Ramos (cell line): ENCODE measurements around the gene PIK3R3.

Source experiments
- in situ Hi-C: fragments of 300-500 bp; cut with MboI; formaldehyde crosslinking; loops from one replicate; pipeline ENCODE4 v1.14.3; 2022; ENCODE audit warnings: low sequenced_read_pairs; ENCODE audit not compliant: unreplicated experiment

The PIK3R3 gene

DNA sequence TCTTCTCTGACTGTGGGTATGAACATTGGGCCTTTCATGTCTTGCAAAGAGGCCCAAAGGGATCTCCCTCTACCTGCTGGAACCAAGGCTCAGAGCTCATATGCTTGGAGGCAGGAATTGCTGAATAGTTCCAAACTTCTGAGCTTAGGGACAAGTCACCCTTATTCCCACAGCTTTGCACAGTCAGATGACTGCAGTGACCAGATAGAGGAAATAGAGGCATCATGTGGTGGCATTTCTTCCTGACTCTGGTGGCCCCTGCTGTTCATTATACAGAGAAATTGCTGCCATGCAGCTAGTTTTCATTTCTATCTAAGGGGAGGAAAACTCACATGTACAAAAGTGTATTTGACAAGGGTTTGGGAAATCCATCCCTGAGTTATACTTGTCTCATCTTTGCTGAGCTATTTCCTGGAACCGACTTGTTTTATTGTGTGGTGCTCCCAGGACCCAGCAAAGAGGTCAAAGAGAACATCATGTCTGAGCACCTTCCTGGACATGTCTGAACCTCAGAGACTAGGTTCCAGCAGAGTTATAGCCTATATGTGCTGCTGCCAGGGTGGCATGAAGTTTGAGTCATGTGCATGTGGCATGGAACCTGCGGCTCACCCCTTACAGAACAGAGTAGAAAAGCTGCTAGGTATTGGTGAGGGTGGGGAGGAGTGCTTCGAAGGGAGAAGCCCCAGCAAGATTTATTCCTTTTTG, 131.2 kb downstream of the PIK3R3 start:
- in situ Hi-C loops: no loop called here

DNA sequence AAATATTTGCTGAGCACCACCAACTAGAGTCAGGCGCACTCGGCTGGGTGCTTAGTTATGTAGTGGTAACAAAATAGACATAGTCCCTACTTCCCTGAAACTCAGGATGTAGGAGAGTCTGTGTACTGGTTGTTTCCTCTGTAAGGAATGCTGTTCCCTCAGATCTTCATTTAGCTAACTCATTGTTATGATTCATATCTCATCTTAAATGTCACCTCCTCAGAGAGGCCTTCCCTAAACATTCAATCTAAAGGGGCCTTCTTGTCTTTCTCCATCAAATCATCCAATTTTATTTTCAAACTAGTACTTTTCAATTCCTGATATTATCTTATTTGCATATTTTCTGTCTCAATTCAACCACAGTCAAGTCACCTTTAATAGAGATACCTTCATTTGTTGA, 132.9 kb downstream of the PIK3R3 start:
- in situ Hi-C loops: no loop called here

DNA sequence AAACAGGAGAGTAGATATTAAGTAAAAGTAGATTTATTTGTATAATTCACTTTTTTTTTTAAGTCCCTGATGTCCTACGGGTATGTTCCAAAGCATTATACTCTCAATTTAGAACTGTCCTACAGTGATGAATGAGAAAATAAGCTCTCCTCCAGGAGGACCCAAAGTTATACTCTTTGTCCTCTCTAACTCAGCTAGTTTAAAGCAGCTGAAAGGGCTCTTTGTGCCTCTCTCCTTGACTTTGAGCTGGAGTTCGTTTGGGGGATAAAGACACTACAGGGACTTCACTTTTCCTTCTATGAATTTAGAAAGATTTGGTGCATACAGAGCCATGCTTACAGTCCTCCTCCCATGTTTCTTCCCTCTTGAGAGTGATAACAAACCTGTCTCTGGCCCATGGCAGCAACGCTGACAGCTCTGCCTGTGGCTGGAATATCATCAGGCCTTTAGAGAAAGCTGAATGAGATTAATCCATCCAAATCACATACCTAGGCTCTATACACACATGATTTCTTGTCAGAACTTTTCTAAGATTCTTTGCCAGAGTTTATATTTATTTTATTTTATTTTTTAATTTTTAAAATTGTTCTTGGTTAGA, 134.3 kb downstream of the PIK3R3 start:
- in situ Hi-C loops: no loop called here

DNA sequence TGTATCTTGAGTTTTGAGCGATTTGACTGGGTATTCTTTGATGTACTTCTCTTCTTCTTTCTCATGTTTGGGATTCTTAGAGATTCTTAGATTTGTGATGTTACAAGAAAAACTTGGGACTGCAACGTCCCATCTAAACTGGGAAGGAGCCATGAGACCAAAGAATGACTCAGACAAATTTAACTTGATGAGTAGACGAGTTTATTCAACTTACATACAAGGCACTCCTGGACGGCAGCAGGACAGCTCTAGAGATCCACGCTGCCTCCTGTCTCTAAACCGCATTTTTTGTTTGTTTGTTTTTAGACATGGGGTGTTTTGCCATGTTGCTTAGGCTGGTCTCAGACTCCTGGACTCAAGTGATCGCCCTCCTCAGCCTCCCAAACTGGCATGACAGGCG, 137.1 kb downstream of the PIK3R3 start:
- in situ Hi-C loops: no loop called here

DNA sequence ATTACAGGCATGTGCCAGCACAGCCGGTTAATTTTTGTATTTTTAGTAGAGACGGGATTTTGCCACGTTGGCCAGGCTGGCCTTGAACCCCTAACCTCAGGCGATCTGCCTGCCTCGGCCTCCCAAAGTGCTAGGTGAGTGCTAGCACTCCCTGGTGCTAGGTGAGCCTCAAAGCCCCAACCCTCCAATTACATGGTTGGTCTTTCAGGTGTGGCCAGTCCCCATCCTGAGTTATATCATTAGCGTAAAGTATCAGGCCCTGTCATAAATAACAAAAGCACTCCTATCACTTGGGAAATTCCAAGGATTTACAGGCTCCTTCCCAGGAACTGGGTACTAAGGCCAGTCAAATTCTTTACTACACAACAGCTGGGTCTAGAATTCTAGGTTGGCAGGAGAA, 138.0 kb downstream of the PIK3R3 start:
- in situ Hi-C loops: no loop called here
